KMS-11 (cell line): ENCODE results near the gene MGAM2.

Experiments used
- H2AFZ ChIP-seq: fragments of 200-600 bp; sonication (generic); 2 replicates; pipeline ENCODE4 v1.6.1; 2016; ENCODE audit warnings: antibody characterized with exemption, mixed run types, low read depth
- H3K27ac ChIP-seq: fragments of 200-600 bp; sonication (generic); 2 replicates; pipeline ENCODE4 v1.6.1; 2016; ENCODE audit warnings: mild to moderate bottlenecking, mixed run types
- H3K27me3 ChIP-seq: fragments of 200-600 bp; sonication (generic); 2 replicates; pipeline ENCODE4 v1.6.1; 2017; ENCODE audit warnings: mild to moderate bottlenecking, low read depth, mixed run types, moderate library complexity; ENCODE audit not compliant: insufficient read depth
- H3K36me3 ChIP-seq: fragments of 200-600 bp; sonication (generic); 2 replicates; pipeline ENCODE4 v1.6.1; 2017; ENCODE audit warnings: mild to moderate bottlenecking, mixed run types; ENCODE audit not compliant: insufficient read depth
- H3K4me1 ChIP-seq: fragments of 200-600 bp; sonication (generic); 2 replicates; pipeline ENCODE4 v1.6.1; 2016; ENCODE audit warnings: mild to moderate bottlenecking, low read depth, mixed run types; ENCODE audit not compliant: poor library complexity, severe bottlenecking
- H3K4me2 ChIP-seq: fragments of 200-600 bp; sonication (generic); 2 replicates; pipeline ENCODE4 v1.7.0; 2016; ENCODE audit warnings: mild to moderate bottlenecking, mixed run types
- H3K4me3 ChIP-seq: fragments of 200-600 bp; sonication (generic); IDR thresholded peaks from 2 replicates; pipeline ENCODE4 v1.6.1; 2017; ENCODE audit warnings: low read depth, low read length, mixed read lengths; ENCODE audit not compliant: insufficient read depth
- H3K79me2 ChIP-seq: fragments of 200-600 bp; sonication (generic); 2 replicates; pipeline ENCODE4 v1.6.1; 2016; ENCODE audit warnings: low read depth, mixed run types; ENCODE audit not compliant: insufficient read depth
- H3K9ac ChIP-seq: fragments of 200-600 bp; sonication (generic); 2 replicates; pipeline ENCODE4 v1.6.1; 2016; ENCODE audit warnings: mild to moderate bottlenecking, mixed run types
- H4K20me1 ChIP-seq: fragments of 200-600 bp; sonication (generic); 2 replicates; pipeline ENCODE4 v1.6.1; 2016; ENCODE audit warnings: mild to moderate bottlenecking, mixed run types; ENCODE audit not compliant: insufficient read depth
- TF ChIP-seq, protein P1 (sequence below): fragments of 200-600 bp; sonication (generic); conservative IDR thresholded peaks from 2 replicates; pipeline ENCODE4 v1.6.1; 2017; ENCODE audit warnings: low read depth, mild to moderate bottlenecking, antibody characterized with exemption, low read length, moderate library complexity, mixed read lengths

The MGAM2 gene

DNA sequence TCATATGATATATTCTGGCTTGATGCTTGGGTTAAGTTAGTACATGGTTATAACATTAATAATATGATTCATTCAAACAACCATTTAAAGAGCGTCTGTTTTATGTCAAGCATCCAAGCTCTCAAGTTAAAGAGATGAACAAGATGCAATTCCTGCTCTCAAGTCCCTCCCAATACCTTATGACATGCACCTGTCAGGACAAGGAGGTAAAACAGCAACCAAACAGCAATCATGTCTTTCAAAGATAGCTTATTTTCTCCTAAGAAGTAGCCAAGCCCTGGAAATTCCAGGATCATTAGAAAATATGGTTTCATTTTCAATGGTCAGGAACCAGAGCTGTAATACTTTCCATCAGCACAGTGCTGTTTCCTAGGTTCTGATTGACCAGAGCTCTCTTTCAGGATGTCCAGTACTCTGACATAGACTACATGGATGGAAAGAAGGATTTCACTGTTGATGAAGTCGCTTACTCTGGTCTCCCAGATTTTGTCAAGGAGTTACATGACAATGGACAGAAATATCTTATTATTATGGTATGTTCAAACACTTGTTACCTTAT is 29.0 kb downstream of the MGAM2 start:
- H3K4me2 ChIP-seq, result no peak overlapping the region
- no peak overlapping the region for H3K4me3 ChIP-seq
- H4K20me1 ChIP-seq, result no peaks in the 10 kb centered on the region
- H3K27me3 ChIP-seq, result no peaks in the 10 kb centered on the region
- no peak overlapping the region for H3K9ac ChIP-seq
- H3K79me2 ChIP-seq, result no peaks in the 10 kb centered on the region
- TF ChIP-seq, protein P1, sequence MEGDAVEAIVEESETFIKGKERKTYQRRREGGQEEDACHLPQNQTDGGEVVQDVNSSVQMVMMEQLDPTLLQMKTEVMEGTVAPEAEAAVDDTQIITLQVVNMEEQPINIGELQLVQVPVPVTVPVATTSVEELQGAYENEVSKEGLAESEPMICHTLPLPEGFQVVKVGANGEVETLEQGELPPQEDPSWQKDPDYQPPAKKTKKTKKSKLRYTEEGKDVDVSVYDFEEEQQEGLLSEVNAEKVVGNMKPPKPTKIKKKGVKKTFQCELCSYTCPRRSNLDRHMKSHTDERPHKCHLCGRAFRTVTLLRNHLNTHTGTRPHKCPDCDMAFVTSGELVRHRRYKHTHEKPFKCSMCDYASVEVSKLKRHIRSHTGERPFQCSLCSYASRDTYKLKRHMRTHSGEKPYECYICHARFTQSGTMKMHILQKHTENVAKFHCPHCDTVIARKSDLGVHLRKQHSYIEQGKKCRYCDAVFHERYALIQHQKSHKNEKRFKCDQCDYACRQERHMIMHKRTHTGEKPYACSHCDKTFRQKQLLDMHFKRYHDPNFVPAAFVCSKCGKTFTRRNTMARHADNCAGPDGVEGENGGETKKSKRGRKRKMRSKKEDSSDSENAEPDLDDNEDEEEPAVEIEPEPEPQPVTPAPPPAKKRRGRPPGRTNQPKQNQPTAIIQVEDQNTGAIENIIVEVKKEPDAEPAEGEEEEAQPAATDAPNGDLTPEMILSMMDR, result no peak
- H3K27ac ChIP-seq, result no peak overlapping the region
- H3K4me1 ChIP-seq, result peaks cover 5% of the 10 kb centered on the region
- H3K36me3 ChIP-seq, result no peaks in the 10 kb centered on the region
- no peak overlapping the region for H2AFZ ChIP-seq

DNA sequence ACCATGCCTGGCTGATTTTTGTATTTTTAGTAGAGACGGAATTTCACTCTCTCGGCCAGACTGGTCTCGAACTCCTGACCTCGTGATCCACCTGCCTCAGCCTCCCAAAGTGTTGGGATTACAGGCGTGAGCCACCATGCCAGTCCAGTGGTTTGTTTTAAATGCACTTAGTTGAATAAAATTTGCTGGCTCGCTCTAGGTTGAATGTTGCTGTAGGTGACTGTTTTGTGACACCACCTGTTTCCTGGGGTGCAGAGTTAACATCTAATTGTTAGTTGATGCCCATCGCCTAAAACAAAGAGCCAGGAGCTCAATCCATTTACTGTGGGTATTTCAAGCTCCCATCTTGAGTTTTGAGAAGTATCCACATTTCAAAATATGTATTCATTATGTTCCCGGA is 31.2 kb downstream of the MGAM2 start:
- H3K4me2 ChIP-seq, result no peak overlapping the region
- no peak overlapping the region for H2AFZ ChIP-seq
- no peak overlapping the region for H3K27ac ChIP-seq
- no peaks in the 10 kb centered on the region for H4K20me1 ChIP-seq
- H3K4me1 ChIP-seq, result no peaks in the 10 kb centered on the region
- no peak overlapping the region for H3K9ac ChIP-seq
- H3K27me3 ChIP-seq, result no peaks in the 10 kb centered on the region
- no peak overlapping the region for H3K4me3 ChIP-seq
- no peaks in the 10 kb centered on the region for H3K79me2 ChIP-seq
- TF ChIP-seq, protein P1, result no peak
- no peaks in the 10 kb centered on the region for H3K36me3 ChIP-seq

DNA sequence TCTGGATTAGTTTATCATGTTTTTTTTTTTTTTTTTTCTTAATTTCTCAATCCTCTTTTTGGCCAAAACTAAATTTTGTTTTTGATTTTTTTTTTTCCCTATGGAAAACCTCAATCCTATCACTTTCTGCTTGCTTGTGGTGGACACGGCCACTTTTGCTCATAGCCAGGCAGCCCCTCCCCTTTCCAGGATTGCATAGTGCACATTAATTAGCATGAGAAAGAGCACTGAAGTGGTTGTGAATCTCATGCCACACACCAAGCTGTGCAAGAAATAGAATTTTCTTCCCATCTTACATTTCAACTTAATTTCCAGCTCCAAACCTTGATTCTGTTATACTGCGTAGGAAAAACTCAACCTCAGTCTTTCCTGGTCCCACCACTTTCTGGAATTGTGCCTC is 34.6 kb downstream of the MGAM2 start:
- H2AFZ ChIP-seq, result no peak overlapping the region

DNA sequence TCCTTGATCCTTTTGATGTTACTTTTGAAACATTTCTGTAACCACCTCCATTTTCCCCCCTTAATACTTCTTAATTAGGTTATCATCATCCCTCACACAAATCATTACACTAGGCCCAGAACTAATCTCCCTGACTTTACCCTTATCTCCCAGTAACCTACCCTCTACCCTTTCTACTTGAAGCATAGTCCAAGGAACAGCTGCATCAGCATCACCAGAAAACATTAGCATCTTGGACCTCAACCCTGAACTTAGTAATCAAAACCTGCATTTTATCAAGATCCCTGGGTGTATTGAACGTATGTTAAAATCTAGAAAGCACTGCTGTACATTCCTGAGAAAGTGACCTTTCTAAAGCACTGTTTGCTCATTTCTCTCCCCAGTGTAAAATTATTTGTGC is 38.8 kb downstream of the MGAM2 start:
- TF ChIP-seq, protein P1, result no peak
- peaks cover 29% of the 10 kb centered on the region for H3K4me1 ChIP-seq
- H3K36me3 ChIP-seq, result no peaks in the 10 kb centered on the region
- no peaks in the 10 kb centered on the region for H3K79me2 ChIP-seq
- H3K9ac ChIP-seq, result no peak overlapping the region
- H4K20me1 ChIP-seq, result no peaks in the 10 kb centered on the region
- H3K4me2 ChIP-seq, result no peak overlapping the region
- H2AFZ ChIP-seq, result no peak overlapping the region
- H3K4me3 ChIP-seq, result no peak overlapping the region
- no peaks in the 10 kb centered on the region for H3K27me3 ChIP-seq
- no peak overlapping the region for H3K27ac ChIP-seq

More for the DNA sequence above, 34.6 kb downstream of the MGAM2 start:
- TF ChIP-seq, protein P1, result no peak
- H3K36me3 ChIP-seq, result no peaks in the 10 kb centered on the region
- no peaks in the 10 kb centered on the region for H3K79me2 ChIP-seq
- H3K27me3 ChIP-seq, result no peaks in the 10 kb centered on the region
- no peak overlapping the region for H3K4me2 ChIP-seq
- H4K20me1 ChIP-seq, result no peaks in the 10 kb centered on the region
- H3K4me1 ChIP-seq, result peaks cover 2% of the 10 kb centered on the region
- no peak overlapping the region for H3K4me3 ChIP-seq
- H3K27ac ChIP-seq, result no peak overlapping the region
- H3K9ac ChIP-seq, result no peak overlapping the region

DNA sequence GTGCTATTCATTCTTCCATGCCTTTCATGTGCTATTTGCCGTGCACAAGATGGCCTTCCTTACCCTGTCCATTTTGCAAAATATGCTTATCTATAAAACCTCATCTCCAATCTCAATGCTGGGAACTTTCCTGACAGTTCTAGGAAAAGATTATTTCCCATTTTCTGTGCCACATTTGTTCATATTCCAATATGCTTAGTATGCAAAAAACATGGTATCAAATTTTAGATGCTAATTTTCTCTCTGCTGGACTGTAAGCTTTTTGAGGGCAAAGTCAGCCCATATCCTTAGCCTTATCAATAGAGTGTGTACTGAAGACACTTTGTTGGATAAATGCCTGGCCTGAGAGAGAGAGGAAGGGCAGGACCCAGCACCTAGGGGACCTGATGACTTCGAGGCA is 39.4 kb downstream of the MGAM2 start:
- TF ChIP-seq, protein P1, result no peak
- H3K4me3 ChIP-seq, result no peak overlapping the region
- no peaks in the 10 kb centered on the region for H3K36me3 ChIP-seq
- H3K9ac ChIP-seq, result no peak overlapping the region
- H3K4me2 ChIP-seq, result no peak overlapping the region
- H4K20me1 ChIP-seq, result no peaks in the 10 kb centered on the region
- H3K4me1 ChIP-seq, result peaks cover 29% of the 10 kb centered on the region
- H2AFZ ChIP-seq, result no peak overlapping the region
- no peak overlapping the region for H3K27ac ChIP-seq
- H3K79me2 ChIP-seq, result no peaks in the 10 kb centered on the region
- H3K27me3 ChIP-seq, result no peaks in the 10 kb centered on the region
